Loucy (cell line): ENCODE data around the gene ATF6.

Source experiments
- EZH2phosphoT487 ChIP-seq: fragments of 200-600 bp; IDR thresholded peaks from 2 replicates; pipeline ENCODE4 v1.6.1; 2018; ENCODE audit warnings: antibody characterized with exemption, mild to moderate bottlenecking, moderate library complexity, borderline replicate concordance
- TF ChIP-seq, protein P1 (sequence below): fragments of 200-600 bp; sonication (generic); conservative IDR thresholded peaks from 2 replicates; pipeline ENCODE4 v1.5.1; 2014; ENCODE audit warnings: mild to moderate bottlenecking, antibody characterized with exemption, low read length

DNA sequence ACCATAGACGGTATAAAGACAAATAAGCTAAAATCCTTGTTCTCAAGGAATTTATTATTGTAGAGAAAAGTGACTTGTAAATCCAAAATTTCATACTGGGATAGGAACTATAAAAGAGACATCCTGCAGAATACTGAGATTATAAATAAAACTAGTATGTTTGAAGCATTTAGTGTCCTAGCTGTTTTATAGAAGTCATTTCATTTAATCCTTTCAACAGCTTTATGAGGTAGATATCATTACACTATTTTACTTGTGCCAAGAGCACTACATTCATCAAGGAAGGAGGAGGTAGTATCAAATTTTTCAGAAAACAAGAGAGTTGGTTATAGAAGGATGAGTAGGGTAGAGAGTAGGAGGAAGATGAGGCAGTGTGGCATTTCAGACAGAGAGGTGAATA, 119.6 kb downstream of the ATF6 start:
- TF ChIP-seq, protein P1, sequence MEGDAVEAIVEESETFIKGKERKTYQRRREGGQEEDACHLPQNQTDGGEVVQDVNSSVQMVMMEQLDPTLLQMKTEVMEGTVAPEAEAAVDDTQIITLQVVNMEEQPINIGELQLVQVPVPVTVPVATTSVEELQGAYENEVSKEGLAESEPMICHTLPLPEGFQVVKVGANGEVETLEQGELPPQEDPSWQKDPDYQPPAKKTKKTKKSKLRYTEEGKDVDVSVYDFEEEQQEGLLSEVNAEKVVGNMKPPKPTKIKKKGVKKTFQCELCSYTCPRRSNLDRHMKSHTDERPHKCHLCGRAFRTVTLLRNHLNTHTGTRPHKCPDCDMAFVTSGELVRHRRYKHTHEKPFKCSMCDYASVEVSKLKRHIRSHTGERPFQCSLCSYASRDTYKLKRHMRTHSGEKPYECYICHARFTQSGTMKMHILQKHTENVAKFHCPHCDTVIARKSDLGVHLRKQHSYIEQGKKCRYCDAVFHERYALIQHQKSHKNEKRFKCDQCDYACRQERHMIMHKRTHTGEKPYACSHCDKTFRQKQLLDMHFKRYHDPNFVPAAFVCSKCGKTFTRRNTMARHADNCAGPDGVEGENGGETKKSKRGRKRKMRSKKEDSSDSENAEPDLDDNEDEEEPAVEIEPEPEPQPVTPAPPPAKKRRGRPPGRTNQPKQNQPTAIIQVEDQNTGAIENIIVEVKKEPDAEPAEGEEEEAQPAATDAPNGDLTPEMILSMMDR: no peak
- TF ChIP-seq EZH2phosphoT487: no peak
